HCT116 (cell line): ENCODE measurements around the gene IL20RB.

ENCODE experiments used
- EZH2 ChIP-seq: fragments of 200-600 bp; sonication (generic); IDR thresholded peaks from 2 replicates; pipeline ENCODE4 v1.6.1; 2017; ENCODE audit warnings: antibody characterized with exemption, mixed run types
- EZH2phosphoT487 ChIP-seq: fragments of 200-600 bp; IDR thresholded peaks from 2 replicates; pipeline ENCODE4 v1.6.1; 2018; ENCODE audit warnings: antibody characterized with exemption, borderline replicate concordance
- JUND ChIP-seq: IDR thresholded peaks from 2 replicates; pipeline ENCODE4 v1.6.1; 2012
- POLR2A ChIP-seq: IDR thresholded peaks from 2 replicates; pipeline ENCODE4 v1.7.0; 2011; ENCODE audit warnings: borderline replicate concordance; ENCODE audit not compliant: insufficient read depth, insufficient read length; ENCODE audit errors: extremely low read depth
- POLR2AphosphoS5 ChIP-seq: IDR thresholded peaks from 2 replicates; pipeline ENCODE4 v1.6.1; 2011; ENCODE audit warnings: mild to moderate bottlenecking, low read depth, low read length, moderate library complexity
- SP1 ChIP-seq: IDR thresholded peaks from 2 replicates; pipeline ENCODE4 v1.6.1; 2012; ENCODE audit warnings: low read depth
- YY1 ChIP-seq: IDR thresholded peaks from 2 replicates; pipeline ENCODE4 v1.6.1; 2011; ENCODE audit warnings: low read length, low read depth, moderate library complexity, mild to moderate bottlenecking; ENCODE audit not compliant: insufficient replicate concordance; ENCODE audit errors: extremely low read depth
- TF ChIP-seq, protein P1 (sequence below), 3 experiments: fragments of 200-600 bp in 1 of 3; sonication (generic) in 1 of 3; IDR thresholded peaks in 2 of 3; conservative IDR thresholded peaks in 1 of 3; 2 replicates each; pipeline ENCODE4 v1.5.1; 2012 to 2017; ENCODE audit warnings: low read depth in 2 of 3, low read length in 2 of 3, antibody characterized with exemption in 1 of 3, borderline replicate concordance in 1 of 3, control low read depth in 1 of 3, mild to moderate bottlenecking in 1 of 3, mixed read lengths in 1 of 3, mixed run types in 1 of 3, moderate library complexity in 1 of 3; ENCODE audit not compliant: insufficient read depth in 1 of 3
- TF ChIP-seq, protein P2 (sequence below): IDR thresholded peaks from 2 replicates; pipeline ENCODE4 v1.6.1; 2012
- TF ChIP-seq, protein P3 (sequence below): IDR thresholded peaks from 2 replicates; pipeline ENCODE4 v1.6.1; 2012; ENCODE audit warnings: low read depth

DNA sequence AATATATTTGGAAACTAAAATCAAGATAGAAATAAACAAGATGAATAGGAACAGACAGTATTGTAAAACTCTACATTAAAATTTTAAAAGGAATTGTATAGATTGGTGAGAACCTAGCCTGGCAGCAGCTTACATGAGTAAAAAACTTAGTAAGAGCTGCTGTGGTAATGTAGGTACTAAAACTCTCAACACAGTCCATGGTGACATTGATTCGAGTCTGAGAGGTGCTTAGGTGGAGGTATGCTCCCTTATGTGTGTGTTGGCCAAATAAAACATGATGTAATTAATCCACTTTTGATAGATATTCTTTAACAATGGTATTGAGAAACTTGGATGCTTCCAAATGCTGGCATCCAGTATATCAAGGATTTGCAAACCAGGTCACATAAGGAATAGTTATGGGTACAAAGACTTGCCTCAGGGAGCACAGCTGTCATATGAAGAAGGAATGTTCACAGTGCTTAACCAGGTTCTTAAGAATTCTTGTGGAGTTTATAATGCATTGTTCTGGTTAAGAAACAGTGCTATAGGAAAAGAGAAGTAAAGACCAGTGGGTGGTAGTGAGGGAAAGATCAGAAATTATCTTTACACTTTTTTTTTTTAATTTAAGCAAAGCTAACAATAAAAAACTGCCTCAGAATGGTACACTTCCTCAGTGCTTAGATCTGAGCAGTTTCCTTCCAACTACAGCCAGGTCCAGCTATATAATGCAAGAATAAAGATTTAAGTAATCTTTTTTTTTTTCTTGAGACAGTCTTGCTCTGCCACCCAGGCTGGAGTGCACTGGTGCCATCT, 24.6 kb upstream of the IL20RB start:
- no peak for TF ChIP-seq POLR2A
- TF ChIP-seq, protein P1, sequence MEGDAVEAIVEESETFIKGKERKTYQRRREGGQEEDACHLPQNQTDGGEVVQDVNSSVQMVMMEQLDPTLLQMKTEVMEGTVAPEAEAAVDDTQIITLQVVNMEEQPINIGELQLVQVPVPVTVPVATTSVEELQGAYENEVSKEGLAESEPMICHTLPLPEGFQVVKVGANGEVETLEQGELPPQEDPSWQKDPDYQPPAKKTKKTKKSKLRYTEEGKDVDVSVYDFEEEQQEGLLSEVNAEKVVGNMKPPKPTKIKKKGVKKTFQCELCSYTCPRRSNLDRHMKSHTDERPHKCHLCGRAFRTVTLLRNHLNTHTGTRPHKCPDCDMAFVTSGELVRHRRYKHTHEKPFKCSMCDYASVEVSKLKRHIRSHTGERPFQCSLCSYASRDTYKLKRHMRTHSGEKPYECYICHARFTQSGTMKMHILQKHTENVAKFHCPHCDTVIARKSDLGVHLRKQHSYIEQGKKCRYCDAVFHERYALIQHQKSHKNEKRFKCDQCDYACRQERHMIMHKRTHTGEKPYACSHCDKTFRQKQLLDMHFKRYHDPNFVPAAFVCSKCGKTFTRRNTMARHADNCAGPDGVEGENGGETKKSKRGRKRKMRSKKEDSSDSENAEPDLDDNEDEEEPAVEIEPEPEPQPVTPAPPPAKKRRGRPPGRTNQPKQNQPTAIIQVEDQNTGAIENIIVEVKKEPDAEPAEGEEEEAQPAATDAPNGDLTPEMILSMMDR (IDR thresholded peaks at IDR 0.05 in 2 of 3, conservative IDR thresholded peaks at IDR 0.05 in 1 of 3; ENCODE audit: borderline replicate concordance in 1 of 3, insufficient read depth in 1 of 3, low read depth in 2 of 3, low read length in 2 of 3): no peak
- TF ChIP-seq POLR2AphosphoS5: no peak
- TF ChIP-seq EZH2: no peak
- TF ChIP-seq, protein P2, sequence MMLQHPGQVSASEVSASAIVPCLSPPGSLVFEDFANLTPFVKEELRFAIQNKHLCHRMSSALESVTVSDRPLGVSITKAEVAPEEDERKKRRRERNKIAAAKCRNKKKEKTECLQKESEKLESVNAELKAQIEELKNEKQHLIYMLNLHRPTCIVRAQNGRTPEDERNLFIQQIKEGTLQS: no peak
- no peak for TF ChIP-seq YY1
- TF ChIP-seq, protein P3, sequence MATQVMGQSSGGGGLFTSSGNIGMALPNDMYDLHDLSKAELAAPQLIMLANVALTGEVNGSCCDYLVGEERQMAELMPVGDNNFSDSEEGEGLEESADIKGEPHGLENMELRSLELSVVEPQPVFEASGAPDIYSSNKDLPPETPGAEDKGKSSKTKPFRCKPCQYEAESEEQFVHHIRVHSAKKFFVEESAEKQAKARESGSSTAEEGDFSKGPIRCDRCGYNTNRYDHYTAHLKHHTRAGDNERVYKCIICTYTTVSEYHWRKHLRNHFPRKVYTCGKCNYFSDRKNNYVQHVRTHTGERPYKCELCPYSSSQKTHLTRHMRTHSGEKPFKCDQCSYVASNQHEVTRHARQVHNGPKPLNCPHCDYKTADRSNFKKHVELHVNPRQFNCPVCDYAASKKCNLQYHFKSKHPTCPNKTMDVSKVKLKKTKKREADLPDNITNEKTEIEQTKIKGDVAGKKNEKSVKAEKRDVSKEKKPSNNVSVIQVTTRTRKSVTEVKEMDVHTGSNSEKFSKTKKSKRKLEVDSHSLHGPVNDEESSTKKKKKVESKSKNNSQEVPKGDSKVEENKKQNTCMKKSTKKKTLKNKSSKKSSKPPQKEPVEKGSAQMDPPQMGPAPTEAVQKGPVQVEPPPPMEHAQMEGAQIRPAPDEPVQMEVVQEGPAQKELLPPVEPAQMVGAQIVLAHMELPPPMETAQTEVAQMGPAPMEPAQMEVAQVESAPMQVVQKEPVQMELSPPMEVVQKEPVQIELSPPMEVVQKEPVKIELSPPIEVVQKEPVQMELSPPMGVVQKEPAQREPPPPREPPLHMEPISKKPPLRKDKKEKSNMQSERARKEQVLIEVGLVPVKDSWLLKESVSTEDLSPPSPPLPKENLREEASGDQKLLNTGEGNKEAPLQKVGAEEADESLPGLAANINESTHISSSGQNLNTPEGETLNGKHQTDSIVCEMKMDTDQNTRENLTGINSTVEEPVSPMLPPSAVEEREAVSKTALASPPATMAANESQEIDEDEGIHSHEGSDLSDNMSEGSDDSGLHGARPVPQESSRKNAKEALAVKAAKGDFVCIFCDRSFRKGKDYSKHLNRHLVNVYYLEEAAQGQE: no peak
- TF ChIP-seq SP1: no peak
- no peak for TF ChIP-seq JUND
- no peak for TF ChIP-seq EZH2phosphoT487
